Peyer's patch (tissue), 4 donors: ENCODE data around the gene TBX18.

Experiments used
- POLR2A ChIP-seq, 2 donors: fragments of 450-650 bp; IDR thresholded peaks; one replicate each; pipeline ENCODE4 v1.5.1; 2017; ENCODE audit warnings: antibody characterized with exemption in 2 of 2, mild to moderate bottlenecking in 2 of 2, moderate library complexity in 2 of 2
- TF ChIP-seq, protein P1 (sequence below), 6 experiments: fragments of 450-650 bp in 4 of 6; fragments of 200-600 bp in 2 of 6; sonication (generic) in 1 of 6; IDR thresholded peaks; one replicate each; pipeline ENCODE4 v1.5.1; 2017 to 2019; ENCODE audit warnings: antibody characterized with exemption in 6 of 6, mild to moderate bottlenecking in 3 of 6, moderate library complexity in 1 of 6

DNA sequence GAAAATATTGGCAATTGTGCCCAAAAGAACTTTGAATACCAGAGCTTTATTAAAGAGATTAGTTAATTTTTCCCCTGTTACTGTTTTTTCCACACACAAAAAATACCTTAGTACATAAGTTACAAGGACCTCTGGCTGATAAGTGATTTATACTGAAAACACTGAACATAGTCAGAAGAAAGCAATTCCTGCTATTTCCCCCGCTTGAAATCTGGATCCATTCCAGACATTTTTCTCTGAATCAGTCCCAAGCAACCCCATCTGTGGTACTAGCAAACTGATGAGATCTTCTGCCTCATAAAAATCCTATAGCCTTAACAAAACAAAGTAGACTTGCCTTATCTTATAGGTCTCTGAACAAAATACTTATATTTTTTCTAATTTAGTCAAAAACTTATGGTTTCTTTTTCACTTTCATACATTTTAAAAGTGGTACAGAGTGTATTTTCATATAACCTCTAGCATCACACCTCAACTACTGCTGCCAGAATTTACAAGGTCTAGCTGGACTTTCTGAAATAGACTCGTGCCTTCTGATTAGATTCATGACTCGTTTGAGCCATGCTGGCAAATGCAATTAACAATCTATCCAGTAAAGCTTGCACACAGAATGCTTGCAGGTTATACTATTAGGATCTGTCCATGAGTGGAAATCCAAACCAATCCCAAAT is 111.9 kb downstream of the TBX18 start:
- TF ChIP-seq, protein P1, sequence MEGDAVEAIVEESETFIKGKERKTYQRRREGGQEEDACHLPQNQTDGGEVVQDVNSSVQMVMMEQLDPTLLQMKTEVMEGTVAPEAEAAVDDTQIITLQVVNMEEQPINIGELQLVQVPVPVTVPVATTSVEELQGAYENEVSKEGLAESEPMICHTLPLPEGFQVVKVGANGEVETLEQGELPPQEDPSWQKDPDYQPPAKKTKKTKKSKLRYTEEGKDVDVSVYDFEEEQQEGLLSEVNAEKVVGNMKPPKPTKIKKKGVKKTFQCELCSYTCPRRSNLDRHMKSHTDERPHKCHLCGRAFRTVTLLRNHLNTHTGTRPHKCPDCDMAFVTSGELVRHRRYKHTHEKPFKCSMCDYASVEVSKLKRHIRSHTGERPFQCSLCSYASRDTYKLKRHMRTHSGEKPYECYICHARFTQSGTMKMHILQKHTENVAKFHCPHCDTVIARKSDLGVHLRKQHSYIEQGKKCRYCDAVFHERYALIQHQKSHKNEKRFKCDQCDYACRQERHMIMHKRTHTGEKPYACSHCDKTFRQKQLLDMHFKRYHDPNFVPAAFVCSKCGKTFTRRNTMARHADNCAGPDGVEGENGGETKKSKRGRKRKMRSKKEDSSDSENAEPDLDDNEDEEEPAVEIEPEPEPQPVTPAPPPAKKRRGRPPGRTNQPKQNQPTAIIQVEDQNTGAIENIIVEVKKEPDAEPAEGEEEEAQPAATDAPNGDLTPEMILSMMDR (IDR thresholded peaks at IDR 0.05) = no peak
- TF ChIP-seq POLR2A (IDR thresholded peaks at IDR 0.05) = no peak
